ENCODE data around the gene WDR37.

The WDR37 gene

DNA sequence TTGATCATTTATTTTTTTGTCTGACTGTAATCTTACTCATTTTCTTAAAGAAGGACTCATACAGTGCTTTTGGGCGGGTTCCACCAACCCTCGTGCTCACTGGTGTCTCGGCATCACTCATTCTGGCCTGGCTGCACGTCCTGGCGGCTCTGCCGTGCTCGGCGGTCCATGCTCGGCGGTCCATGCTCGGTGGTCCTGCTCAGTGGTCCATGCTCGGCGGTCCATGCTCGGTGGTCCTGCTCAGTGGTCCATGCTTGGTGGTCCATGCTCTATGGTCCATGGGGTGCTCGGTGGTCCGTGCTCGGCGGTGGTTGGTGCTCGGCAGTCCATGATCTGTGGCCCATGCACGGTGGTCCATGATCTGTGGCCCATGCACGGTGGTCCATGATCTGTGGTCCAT is 72.5 kb downstream of the WDR37 start:
- no peak for DNase-seq

DNA sequence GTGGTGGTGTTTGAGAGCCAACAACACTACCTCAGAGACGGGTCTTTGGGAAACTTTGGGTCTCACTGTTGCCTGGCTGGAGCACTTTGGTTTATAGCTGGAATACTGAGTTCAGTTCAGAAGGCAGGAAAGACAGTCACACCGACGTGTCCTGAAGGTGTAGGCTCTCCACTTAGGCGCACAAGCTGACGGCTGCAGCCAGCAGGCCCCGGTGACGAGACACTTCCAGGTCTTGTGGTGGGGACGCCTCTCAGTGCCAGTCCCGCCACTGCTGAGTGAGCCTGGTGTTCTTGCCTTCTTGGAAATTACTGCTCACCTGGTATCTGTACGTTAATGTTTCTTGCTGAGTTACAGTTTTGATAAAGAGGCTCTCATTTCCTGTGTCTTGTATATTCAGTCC is 74.0 kb downstream of the WDR37 start:
- no peak for DNase-seq

DNA sequence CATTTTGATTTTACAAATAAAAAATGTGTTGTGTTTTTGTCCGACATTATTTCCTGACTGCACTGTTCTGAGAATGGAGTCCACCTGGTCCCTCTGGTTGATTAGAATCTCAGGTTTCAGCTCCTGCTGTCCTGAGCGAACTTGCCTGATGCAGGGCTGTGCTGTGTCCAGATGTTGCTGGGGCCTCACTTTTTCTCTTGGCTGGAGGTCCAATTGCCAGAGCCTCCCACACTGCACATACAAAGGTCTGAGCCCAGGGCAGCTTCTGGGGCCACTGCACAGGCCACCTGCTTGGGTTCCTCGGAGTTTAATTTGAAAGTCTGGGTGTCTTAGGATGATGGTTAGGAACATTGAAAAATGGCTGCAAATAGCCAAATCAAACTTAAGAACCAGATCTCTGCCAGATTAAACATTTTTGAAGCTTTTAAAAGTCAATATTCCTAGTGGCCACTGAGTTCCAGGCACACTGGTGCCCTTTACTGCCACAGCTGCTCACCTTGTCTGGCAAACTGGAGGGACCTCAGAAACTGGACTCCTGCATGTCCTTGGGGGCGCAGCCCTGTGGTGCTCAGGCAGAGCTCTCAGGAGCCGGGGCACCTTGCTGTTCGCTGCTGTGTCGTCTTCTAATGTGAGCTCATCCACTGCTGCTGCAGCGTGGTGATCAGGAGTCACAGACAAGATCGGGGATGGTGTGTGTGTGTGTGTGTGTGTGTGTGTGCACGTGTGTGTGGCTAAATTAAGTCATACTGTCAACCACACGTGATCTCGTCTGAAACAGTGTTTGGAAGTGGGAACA is 75.0 kb downstream of the WDR37 start:
- DNase-seq: no peak

DNA sequence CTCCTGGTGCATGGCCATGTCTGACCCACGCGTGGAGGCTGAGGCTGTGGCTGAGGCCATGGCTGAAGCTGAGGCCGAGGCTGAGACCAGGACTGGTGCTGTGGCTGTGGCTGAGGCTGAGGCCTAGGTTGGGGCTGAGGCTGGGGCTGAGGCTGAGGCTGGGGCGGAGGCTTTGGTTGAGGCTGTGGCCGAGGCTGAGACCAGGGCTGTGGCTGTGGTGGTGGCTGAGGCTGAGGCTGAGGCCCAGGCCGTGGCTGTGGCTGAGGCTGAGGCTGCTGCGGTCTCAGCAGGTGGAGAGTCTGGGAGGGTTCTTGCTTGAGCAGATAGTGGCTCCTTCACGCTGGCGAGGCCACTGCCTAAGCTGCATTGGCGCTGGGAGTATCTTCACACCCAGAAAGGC is 76.4 kb downstream of the WDR37 start:
- DNase-seq: no peak

DNA sequence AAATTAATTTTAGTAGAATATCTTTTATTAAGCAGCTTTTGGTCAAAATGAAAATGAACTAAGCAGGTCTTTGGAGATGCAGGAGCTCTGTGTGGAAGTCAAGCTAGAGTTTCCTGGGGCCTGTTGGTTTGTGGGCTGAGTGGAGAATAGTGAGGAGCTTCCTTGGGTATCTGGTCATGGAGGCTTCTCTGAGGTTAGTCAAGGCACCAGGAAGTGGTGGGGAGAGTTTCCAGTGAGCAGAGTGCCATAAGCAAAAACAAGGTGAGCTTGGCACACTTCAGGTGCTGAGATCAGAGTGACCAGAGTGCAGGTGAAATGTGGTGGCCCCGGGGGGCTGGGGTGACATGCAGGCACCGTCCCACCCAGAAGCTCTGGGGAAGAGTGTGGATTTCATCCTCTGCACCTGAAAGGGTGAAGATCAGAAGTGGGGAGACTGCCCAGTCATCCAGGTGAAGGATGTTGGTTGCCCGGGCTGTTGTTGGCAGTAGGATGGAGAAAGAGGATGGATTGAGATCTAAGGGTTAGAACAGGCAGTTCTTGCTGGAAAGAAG is 77.4 kb downstream of the WDR37 start:
- DNase-seq: no peak

DNA sequence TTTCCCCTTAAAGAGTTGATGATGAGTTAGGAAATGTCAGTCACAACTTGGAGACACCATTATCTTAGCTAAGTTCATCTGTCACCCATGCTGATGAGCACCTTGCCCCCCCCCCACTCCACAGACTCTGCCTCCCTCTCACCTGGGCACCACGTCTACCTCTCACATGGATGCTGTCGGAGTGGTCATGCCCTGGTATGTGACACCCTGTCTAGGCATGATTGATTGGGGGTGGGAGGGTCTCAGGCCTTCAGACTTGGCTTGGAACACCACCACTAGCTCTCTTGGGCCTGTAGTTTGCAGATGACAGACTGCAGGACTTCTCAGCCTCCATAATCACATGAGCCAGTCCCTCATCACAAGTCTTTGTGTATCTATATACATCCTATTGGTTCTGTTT is 78.0 kb downstream of the WDR37 start:
- DNase-seq: no peak

DNA sequence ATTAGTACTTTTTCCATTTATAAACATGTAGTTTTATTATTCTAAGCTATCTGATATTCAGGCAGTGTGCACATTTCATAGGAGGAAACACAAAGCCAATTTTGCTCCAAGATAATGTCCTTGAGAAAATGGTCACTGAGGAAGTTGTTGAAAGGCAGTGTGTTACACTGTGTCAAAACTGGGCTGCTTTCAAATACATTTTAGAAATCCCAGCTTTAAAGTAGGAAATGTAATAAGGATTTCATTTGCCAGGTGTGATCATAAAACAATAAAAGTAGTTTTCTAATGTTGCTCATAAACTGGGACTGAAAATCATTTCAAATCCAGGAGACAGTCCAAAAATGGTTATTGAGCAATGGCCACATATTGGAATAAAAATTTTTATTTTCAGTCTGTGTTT is 80.1 kb downstream of the WDR37 start:
- no peak for DNase-seq

DNA sequence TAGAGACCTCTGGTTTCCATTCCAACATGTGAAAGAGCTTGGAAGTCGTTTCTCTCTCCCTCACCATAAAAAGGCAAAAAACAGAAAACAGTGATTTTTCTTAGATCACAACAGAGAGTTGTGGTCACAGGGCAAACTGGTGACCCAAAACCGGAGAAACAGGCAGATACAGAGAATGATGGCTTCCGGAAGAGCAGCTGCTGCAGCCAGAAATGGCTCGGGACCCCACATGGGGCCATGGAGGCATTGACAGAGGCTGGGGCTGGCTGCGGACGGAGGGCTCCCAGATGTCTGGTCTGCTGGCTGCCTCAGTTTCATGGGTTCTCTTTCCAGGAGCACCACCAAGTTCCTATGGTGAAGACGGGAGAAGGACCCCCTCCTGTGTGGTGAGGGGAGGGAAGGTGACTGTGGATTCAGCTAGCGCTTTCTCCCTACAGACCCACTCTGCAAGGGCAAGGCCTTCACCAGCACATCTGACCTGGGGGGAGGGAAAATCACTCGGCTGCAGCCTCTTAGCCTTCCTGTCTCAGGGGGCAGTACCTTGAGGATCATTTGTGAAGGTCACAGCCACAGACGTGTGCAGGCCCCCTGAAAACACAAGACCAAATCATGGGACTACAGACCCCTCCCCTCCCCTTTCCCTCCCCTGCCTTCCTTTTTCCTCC is 81.4 kb downstream of the WDR37 start:
- DNase-seq: no peak

DNA sequence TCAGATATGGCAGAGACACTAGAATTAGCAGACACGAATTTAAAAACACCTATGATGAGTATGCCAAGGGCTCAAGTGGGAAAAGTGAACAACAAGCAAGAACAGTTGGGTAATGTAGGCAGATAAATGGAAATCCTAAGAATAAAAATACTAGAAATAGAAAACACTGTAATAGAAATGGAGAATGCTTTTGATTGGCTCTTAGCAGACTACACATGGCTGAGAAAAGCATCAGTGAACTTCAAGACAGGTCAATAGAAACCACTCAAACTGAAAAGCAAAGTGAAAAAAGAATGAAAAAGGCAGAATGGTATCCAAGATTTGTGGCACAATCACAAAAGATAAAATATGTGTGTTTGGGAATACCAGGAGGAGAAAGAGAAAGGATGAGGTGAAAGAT is 82.3 kb downstream of the WDR37 start:
- no peak for DNase-seq

DNA sequence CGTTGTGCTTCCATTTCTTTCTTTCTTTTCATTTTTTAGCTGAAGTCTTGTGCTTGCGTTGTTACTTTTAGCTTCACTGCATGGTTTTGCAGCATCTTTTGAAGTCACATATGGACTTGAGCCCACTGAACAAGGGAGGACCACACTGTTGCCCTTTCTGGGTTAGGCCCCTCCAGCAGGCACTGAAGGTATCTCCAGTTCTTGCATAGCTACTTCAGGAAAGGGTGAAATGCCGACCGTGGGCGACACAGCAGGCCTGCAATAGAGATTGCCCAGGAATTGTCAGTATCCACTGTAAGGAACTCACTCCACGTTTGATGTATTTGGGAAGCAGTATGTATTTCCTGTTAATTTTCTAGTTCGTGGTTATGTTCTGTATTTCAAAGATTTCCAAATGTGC is 85.1 kb downstream of the WDR37 start:
- DNase-seq: no peak

DNA sequence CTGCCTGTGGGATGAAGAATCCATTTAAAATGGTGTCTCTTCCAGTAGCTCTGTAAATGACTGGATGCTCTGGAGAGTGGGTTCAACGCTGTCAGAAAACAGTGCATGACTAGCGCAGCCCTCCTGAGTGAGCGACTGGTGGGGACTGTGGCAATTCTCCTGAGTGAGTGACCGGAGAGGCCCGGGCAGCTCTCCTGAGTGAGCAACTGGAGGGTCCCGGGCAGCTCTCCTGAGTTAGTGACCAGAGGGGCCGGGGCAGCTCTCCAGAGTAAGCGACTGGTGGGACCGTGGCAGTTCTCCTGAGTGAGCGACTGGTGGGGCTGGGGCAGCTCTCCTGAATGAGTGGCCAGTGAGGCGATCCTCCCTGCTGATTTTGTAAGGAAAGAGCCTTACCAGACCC is 85.5 kb downstream of the WDR37 start:
- no peak for DNase-seq

DNA sequence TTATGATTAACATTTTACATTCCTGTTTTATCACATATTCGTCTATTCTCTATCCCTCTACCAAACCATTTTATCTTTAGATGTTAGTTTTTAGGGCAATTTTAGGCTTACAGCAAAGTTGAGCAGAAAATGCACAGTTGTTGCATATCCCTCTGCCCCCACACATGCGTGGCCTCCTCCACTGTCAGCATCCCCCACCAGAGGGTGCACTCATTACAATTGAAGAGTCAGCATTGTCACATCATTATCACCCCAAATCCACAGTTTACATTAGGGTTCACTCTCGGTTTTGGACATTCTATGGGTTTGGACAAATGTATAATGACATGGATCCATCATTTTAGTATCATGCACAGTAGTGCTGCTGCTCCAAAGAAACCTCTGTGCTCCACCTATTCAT is 86.4 kb downstream of the WDR37 start:
- DNase-seq: peak in 1 of 14 donors; percentile 19

DNA sequence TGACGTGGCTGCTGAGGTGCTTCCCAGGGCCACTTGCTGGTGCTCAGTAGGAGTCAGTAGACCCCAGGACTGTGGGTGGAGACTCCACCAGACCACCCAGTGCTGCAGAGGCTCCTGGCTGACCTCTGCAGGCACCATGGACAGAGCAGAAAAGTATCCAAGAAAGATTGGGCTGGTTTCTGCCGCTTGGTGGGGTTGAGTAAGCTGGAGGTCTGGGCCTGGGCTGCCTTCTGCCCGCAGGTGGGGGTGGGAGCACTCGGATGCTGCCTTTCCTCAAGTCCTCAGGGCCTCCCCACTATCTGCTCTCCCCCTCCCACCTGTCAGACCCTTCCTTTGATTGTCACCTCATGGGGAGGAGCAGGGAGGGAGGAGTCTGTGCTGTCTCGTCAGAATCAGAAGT is 91.6 kb downstream of the WDR37 start:
- DNase-seq: no peak

DNA sequence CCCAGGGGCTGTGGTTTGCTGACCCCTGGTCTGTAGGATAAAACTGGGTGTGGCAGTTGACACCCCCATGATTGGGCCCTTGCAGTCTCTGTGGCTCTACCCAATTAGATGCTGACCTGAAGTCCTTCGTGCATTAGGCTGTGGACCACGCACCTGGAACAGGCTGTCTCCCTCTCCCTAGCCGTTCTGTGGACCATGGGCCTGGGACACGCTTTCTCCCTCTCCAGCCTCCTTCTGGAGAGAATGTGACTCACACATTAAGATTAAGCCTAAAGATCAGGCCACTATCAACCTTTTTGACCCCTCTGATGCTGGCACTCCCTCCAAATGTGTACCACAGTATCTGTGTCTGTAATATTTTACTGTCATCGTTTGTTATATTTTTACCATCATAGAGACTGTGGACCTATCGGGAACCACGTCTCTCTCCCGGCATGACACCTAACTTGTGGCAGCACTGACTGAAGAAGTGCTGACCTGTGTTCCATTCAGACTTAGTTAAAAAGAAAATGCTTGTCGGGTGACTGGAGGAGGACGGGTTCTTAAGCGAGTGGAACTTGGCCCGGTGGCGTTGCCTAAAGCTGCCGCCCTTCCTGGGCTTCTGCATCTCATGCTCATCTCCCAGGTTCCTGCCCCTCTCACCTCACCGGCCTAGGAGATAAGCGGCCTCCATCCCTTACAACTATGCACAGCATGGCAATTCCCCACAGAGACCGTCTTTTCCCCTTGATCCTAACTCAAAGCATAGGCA is 92.8 kb downstream of the WDR37 start:
- DNase-seq: no peak

DNA sequence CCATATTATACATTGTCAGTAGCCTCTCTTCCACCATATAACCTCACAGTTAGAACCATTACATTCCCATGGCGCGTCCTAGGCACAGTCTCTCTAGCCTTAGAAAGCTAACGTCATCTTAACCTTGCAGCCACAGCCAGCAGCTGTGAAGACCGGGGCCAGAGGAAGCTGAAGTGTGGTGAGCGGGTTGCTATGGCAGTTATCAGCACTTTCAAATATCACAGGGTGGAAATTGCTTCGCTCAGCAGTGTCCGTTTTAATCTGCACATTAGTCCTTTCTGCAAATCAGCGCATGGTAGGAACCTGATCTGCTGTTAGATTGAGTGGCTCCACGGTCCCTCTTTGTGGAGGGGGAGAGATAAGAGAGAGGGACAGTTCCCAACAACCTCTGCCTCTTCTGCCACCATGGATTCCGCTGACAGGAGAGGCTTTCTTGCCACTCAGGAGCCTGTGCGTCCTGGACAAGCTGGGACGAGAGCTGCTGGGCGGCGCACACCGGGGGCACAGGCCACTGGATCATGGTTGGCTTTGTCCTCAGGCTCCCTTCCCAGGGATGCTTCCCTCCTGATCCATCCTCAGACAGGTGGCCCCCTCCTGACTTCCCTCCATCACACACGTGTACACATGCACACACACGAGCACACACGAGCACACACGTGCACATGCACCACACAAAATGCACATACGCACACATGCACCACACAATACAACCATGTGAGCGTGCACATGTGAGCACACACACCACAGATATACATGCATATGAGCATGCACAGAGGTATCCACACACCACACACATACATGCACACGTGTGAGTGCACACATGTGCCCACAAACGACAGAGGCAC is 93.8 kb downstream of the WDR37 start:
- no peak for DNase-seq

DNA sequence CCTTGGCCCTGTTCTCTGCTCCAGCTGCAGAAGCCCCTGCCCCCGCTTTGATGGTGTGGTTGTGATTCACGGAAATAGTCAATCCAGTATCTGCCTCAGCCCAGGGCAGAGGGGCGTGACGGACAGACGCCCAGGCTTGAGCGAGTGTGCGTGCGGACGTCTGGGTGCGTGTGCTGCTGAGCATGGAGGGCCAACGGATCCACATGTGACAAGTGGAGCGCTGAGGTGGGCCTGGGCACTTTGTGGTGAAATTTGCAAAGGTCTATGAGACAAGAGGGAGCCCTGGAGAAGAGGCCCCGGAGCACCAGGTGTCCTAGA is 94.4 kb downstream of the WDR37 start:
- DNase-seq: no peak

DNA sequence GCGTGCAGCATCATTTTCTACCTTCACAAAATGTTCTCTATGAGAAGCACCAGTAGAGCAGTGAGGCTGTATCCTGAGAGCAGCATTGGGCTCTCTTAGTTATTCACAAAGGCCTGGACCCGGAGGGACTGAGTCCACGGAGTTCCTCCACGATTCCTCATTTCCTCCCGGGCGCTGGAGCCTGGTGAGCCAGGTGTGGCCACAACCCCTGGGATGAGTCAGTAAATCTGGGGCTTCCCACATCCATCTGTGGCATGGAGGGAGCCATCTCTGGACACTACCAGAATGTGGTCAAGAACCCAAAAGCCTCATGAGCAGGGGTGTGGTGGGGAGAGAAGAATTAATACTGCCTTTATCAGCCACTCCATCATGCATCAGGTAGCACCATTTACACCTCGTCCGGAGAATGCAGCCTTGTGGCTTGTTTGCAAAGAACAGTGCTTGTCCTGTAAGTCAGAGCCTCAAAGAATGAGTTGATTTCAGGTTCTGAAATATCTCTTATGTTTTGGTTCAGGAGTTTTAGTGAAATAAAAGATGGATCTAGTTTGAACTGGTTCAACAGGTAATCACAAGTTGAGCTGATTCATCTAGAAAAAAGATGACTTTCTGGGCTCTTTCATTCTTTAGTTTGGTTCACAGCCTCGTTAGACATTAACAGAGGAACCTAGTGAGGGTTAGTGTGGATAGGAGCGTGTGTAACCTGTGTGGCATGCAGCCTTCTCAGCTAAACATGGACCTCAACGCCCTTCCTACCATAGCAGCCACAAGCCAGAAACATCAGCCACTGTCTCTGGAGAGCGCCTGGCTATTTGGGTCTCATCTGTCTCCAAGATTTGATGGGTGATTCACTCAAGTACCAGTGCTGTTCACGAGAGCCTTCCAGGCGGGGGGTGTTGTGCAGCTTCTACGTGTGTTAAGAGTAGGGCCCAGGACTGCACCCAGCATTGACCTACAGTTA is 95.2 kb downstream of the WDR37 start:
- no peak for DNase-seq

DNA sequence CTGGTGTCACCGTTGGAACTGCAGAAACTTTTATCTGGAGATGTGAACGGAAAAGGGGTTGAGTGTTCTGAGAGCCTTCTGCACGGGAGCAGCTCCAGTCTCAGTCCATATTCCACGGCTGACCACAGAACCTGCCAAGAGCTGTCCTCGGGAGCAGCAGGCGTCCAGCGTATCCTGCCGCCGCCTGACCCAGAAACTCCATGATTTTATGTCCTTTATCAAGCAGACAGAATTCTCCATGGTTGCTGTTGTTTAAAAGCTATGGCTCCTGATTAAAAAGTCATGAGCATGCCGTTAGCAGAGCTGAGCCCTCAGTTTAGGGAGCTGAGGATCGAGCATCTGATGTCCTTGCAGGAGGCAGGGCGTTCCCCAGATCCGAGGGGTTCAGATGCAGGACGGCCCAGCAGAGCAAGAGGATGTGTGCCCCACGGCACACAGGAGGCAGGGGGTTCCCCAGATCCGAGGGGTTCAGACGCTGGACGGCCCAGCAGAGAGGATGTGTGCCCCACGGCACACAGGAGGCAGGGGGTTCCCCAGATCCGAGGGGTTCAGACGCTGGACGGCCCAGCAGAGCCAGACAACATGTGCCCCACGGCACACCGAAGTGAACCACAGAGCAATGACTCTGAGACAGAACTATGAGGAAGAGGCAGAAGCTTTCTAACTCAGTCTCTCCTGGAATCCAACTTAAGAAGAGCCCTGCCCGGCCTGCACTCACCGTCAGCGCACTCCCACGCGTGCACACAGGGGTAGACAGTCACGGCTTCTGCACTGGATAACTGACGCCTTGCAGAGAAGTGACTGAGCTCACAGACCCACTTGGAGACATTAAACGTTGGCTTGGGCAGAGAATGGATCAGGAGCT is 96.4 kb downstream of the WDR37 start:
- peak in 1 of 14 donors; percentile 11 for DNase-seq

DNA sequence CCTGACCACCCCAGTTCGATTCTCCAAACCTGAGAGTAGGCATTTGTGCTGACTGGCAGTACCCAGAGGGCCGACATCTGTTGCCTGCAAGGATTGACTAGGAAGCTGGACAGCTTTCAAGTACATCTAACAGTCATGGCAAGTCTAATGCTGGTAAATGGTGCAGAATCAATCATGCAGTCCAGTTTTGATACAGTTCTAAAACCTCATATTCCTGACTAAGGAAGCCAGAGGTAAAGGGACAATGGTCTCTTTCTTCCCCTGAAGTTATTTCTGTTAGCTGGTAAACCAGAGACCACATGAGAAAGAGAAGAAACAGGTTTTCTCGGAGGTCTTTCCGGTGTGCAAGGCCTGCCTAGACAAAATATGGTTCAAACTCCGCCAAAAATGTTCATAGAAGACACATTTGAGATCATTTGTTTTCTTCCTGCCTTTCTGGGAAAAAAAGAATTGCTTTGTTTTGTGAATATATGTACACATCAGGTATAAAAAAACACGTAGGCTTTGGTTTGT is 97.1 kb downstream of the WDR37 start:
- DNase-seq: peak in 1 of 14 donors; percentile 17

DNA sequence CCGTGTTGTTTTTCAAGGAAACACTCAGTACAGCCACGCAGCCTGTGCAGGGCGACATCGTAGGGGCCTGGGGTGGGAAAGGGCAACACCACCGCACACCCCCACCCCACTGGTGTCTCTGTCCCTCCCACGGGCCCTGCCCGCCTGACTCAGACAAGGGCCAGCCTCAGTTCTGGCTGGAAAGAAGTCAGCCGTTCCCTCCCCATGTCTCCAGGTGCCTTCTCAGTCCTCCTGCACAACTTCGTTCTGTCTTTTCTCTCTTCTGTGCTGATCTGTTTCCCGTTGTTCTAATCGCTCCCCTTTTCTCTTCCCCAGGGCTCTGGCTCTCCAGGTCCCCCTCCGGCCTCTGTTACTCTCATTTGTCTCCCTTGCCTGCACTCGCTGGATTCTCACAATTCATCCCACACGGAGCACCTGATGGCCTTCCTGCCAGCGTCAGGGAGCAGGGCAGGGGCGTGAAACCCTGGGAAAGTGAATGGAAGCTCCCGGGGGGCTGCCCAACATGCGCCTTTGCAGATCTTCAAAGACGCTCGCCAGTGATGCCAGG is 97.7 kb downstream of the WDR37 start:
- DNase-seq: no peak
